Keratinocyte (primary cell): ENCODE data around the gene EHBP1. TPM values are rescaled to one million over a fixed set of nuclear protein-coding genes. Genes with fewer than 3 reads are reported as not detected.

Source experiments
- DNase-seq: peaks from one replicate; pipeline ENCODE4 v3.0.0-alpha.2; 2011; ENCODE audit warnings: low read depth, missing footprints, low spot score
- FAIRE-seq: peaks from 2 replicates; lab custom pipeline; 2011; peaks lifted over from hg19 to GRCh38; lab: Jason Lieb, UNC
- H2AFZ ChIP-seq: 2 replicates; pipeline ENCODE4 v1.6.0; 2012; ENCODE audit warnings: low read length, control low read depth, inconsistent platforms; ENCODE audit not compliant: control insufficient read depth
- H3K27ac ChIP-seq: 2 replicates; pipeline ENCODE4 v1.5.1; 2011; ENCODE audit warnings: low read length; ENCODE audit not compliant: control insufficient read depth, insufficient read depth
- H3K27me3 ChIP-seq: 3 replicates; pipeline ENCODE4 v1.6.0; 2011; ENCODE audit warnings: low read length; ENCODE audit not compliant: control insufficient read depth, insufficient read depth; ENCODE audit errors: extremely low read depth
- H3K36me3 ChIP-seq, 2 experiments: 2 replicates in 1 of 2; 3 replicates in 1 of 2; pipeline ENCODE4 v1.5.1; 2011; ENCODE audit warnings: low read length in 2 of 2, mild to moderate bottlenecking in 1 of 2; ENCODE audit not compliant: control insufficient read depth in 2 of 2, insufficient read depth in 2 of 2; ENCODE audit errors: extremely low read depth in 1 of 2
- H3K4me1 ChIP-seq: 3 replicates; pipeline ENCODE4 v1.5.1; 2011; ENCODE audit warnings: low read length; ENCODE audit not compliant: control insufficient read depth, insufficient read depth; ENCODE audit errors: extremely low read depth
- H3K4me2 ChIP-seq: 3 replicates; pipeline ENCODE4 v1.6.0; 2011; ENCODE audit warnings: low read depth, low read length; ENCODE audit not compliant: control insufficient read depth, insufficient read depth; ENCODE audit errors: extremely low read depth
- H3K4me3 ChIP-seq, 3 experiments: fragments of 200-600 bp in 1 of 3; sonication (generic) in 1 of 3; 2 replicates in 2 of 3; 3 replicates in 1 of 3; pipeline ENCODE4 v1.5.1; 2011 to 2016; ENCODE audit warnings: low read length in 3 of 3, mild to moderate bottlenecking in 3 of 3, control low read depth in 2 of 3, inconsistent platforms in 1 of 3, low read depth in 1 of 3, mixed read lengths in 1 of 3, mixed run types in 1 of 3, moderate library complexity in 1 of 3; ENCODE audit not compliant: control insufficient read depth in 2 of 3, insufficient read depth in 2 of 3; ENCODE audit errors: extremely low read depth in 1 of 3
- H3K79me2 ChIP-seq: 2 replicates; pipeline ENCODE4 v1.6.0; 2012; ENCODE audit warnings: low read length; ENCODE audit not compliant: control insufficient read depth, insufficient read depth
- H3K9ac ChIP-seq: 3 replicates; pipeline ENCODE4 v1.6.0; 2011; ENCODE audit warnings: low read length; ENCODE audit not compliant: control insufficient read depth, insufficient read depth; ENCODE audit errors: extremely low read depth
- H3K9me1 ChIP-seq: 3 replicates; pipeline ENCODE4 v1.6.0; 2011; ENCODE audit warnings: low read length; ENCODE audit not compliant: control insufficient read depth, insufficient read depth; ENCODE audit errors: extremely low read depth
- H3K9me3 ChIP-seq: 2 replicates; pipeline ENCODE4 v1.5.1; 2012; ENCODE audit warnings: low read depth, low read length; ENCODE audit not compliant: control insufficient read depth
- H4K20me1 ChIP-seq: 3 replicates; pipeline ENCODE4 v1.6.0; 2011; ENCODE audit warnings: low read length; ENCODE audit not compliant: control insufficient read depth, insufficient read depth; ENCODE audit errors: extremely low read depth
- CTCF ChIP-seq, 3 experiments: IDR thresholded peaks in 1 of 3; conservative IDR thresholded peaks in 1 of 3; optimal IDR thresholded peaks in 1 of 3; 2 replicates in 2 of 3; 3 replicates in 1 of 3; pipeline versions ENCODE3 to v1.5.1; 2011; ENCODE audit warnings: low read length in 3 of 3, mild to moderate bottlenecking in 3 of 3, moderate library complexity in 2 of 3, control low read depth in 1 of 3, inconsistent platforms in 1 of 3; ENCODE audit not compliant: insufficient read depth in 2 of 3; ENCODE audit errors: extremely low read depth in 1 of 3
- EZH2 ChIP-seq: IDR thresholded peaks from one replicate; pipeline ENCODE4 v1.6.1; 2012; ENCODE audit warnings: inconsistent platforms, mild to moderate bottlenecking, low read length, moderate library complexity
- dilution Hi-C: fragments of 300-500 bp; cut with MboI; formaldehyde crosslinking; loops from one replicate; pipeline ENCODE4 v1.7.0; 2020; ENCODE audit warnings: low sequenced_read_pairs; ENCODE audit not compliant: extremely low pct_ligation_motif_present
- polyA plus RNA-seq, 5 experiments: library from polyadenylated mRNA; depleted of rRNA in 3 of 5; stranded (reverse) in 3 of 5; stranded (forward) in 1 of 5; unstranded in 1 of 5; fragments of >200 nt; gene quantifications; 1 replicate in 1 of 5; 2 replicates in 3 of 5; 3 replicates in 1 of 5; pipeline versions ENCODE4 v1.2.1 to v1.2.3, GENCODE V29; 2011 to 2012; ENCODE audit warnings: missing spikeins in 2 of 5, low read depth in 1 of 5, low replicate concordance in 1 of 5

Gene EHBP1
- polyA plus RNA-seq, 1 donor (not counting 4 experiments of a cell fraction or from before 2014, with no cell fraction given) = 59.0 TPM

DNA sequence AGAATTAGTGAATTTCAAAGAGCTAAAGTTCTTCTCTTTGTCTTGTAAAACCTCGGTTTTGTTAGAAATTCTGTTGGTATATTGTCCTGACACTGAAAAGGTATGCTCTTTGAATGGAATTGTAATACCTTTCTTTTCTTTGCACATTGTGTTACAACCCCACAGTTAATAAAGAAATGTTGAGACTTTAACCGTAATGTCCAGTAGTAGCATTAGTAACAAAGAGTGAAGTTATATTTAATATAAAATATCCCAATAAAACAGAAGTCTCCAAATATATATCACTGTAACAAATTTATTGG lies 69.8 kb downstream of the EHBP1 start:
- Histone ChIP-seq H2AFZ (no peak overlapping the region), H3K9ac (no peak overlapping the region), H3K4me3 (no peak overlapping the region), H4K20me1 (no peaks in the 10 kb centered on the region), H3K9me3 (peaks cover 2% of the 10 kb centered on the region), H3K79me2 (peaks cover 21% of the 10 kb centered on the region), H3K4me2 (no peak overlapping the region), H3K9me1 (no peaks in the 10 kb centered on the region), H3K4me1 (no peaks in the 10 kb centered on the region), H3K27ac (no peak overlapping the region), H3K36me3 (peaks cover 0 to 3% of the 10 kb centered on the region in 2 experiments), H3K27me3 (no peaks in the 10 kb centered on the region)
- FAIRE-seq (no peak), DNase-seq (no peak)
- dilution Hi-C loops = no loop called here
- no peak for TF ChIP-seq EZH2
- no peak for TF ChIP-seq CTCF (optimal IDR thresholded peaks at IDR 0.05 in 1 of 3, IDR thresholded peaks at IDR 0.05 in 1 of 3, conservative IDR thresholded peaks at IDR 0.05 in 1 of 3; ENCODE audit: extremely low read depth in 1 of 3, insufficient read depth in 2 of 3, low read length in 3 of 3)

DNA sequence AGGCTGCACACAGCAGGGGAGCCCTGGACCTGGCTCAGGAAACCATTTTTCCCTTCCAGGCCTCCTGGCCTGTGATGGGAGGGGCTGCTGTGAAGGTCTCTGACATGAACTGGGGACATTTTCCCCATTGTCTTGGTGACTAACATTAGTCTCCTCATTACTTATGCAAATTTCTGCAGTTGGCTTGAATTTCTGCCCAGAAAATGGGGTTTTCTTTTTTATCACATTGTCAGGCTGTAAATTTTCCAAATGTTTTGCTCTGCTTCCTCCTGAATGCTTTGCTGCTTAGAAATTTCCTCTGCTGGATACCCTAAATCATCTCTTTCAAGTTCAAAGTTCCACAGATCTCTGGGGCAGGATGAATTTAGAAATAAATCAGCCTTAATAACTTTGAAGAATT lies 78.2 kb downstream of the EHBP1 start:
- Histone ChIP-seq H3K4me3 (no peak overlapping the region), H3K4me2 (no peak overlapping the region), H3K9me3 (no peaks in the 10 kb centered on the region), H3K9me1 (peaks cover 2% of the 10 kb centered on the region), H3K4me1 (peaks cover 17% of the 10 kb centered on the region), H3K9ac (no peak overlapping the region), H3K36me3 (peaks cover 0 to 7% of the 10 kb centered on the region in 2 experiments), H2AFZ (no peak overlapping the region), H3K27me3 (no peaks in the 10 kb centered on the region), H4K20me1 (no peaks in the 10 kb centered on the region), H3K27ac (no peak overlapping the region), H3K79me2 (peaks cover 40% of the 10 kb centered on the region)
- dilution Hi-C loops = no loop called here
- TF ChIP-seq CTCF (optimal IDR thresholded peaks at IDR 0.05 in 1 of 3, IDR thresholded peaks at IDR 0.05 in 1 of 3, conservative IDR thresholded peaks at IDR 0.05 in 1 of 3; ENCODE audit: extremely low read depth in 1 of 3, insufficient read depth in 2 of 3, low read length in 3 of 3) = no peak
- no peak for TF ChIP-seq EZH2
- no peak for DNase-seq
- FAIRE-seq = no peak
